ENCODE measurements around the gene NCOR2. TPM values are rescaled to one million over a fixed set of nuclear protein-coding genes. Genes with fewer than 3 reads are reported as not detected.

Gene NCOR2
- total and polyA plus RNA-seq, 2 donors (not counting 3 experiments of a cell fraction or from before 2014, with no cell fraction given): 26.5 to 241 TPM

DNA sequence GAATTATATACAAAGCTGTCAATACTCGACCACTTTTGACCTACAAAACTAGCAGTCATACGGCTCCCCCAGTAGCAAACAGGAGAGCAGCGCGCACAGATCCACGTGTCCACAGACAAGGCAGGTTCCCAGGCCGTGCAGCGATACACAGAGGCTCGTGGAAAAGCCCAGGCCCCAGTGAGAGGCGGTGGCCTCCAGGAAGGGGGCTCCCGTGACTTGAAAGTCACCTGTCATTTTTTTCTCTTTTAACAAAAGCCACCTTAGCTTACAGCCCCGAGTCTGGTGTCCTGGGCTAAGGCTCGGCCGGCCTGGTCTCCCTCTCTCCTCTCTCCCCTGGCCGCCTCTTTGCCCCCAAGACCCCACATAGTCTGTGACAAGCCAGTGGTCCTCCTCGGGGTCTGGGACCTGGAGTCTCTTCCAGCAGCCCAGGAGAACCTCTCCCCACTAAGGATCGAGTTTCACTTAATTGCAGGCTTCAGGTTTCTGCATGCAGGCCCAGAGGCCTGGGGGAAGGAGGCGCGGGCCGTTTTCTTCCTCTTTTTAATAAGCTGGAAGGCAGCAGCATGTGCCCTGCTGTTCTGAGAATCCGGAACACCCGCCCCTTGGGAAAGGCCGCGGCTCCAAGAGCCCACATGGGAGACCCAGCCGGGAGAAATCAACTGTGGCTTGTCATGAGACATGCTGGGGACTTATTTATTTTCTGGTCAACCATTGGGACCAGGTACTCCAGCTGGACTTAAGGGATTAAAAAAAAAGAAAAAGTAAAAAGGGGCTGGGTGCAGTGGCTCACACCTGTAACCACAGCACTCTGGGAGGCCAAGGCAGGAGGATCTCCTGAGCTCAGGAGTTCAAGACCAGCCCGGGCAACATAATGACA, 15.9 kb downstream of the NCOR2 start:
- H4K20me1 ChIP-seq (replicated peaks; ENCODE audit: control insufficient read depth, extremely low read depth, insufficient read depth, low read length): no peaks in the 10 kb centered on the region
- DNase-seq (ENCODE audit: low read depth, low spot score): no peak
- H3K79me2 ChIP-seq (ENCODE audit: control insufficient read depth, insufficient read depth, low read length): peaks cover 85% of the 10 kb centered on the region
- CTCF ChIA-PET: interaction anchor here (1.0 to 2.8 kb wide), 10 partner anchors 11 to 498 kb away, joined by 3 to 13 read pairs (median 4); no protein-coding TSS in a partner anchor
- H2AFZ ChIP-seq (ENCODE audit: low read depth, low read length): no peak overlapping the region
- H3K9me3 ChIP-seq (replicated peaks; ENCODE audit: control insufficient read depth, insufficient read depth, low read length): no peaks in the 10 kb centered on the region
- H3K4me1 ChIP-seq (ENCODE audit: control insufficient read depth, extremely low read depth, insufficient read depth, low read length): peaks cover 32% of the 10 kb centered on the region
- POLR2A ChIA-PET: no interaction called here
- no peaks in the 10 kb centered on the region for H3K36me3 ChIP-seq (ENCODE audit: control insufficient read depth in 2 of 2, extremely low read depth in 1 of 2, insufficient read depth in 2 of 2, low read length in 2 of 2)
- no peak overlapping the region for H3K4me2 ChIP-seq (ENCODE audit: insufficient read depth, low read length)
- intact Hi-C loops (cut with micrococcal nuclease): no loop called here
- H3K27me3 ChIP-seq (ENCODE audit: control insufficient read depth in 2 of 2, insufficient read depth in 2 of 2, low read length in 2 of 2): no peaks in the 10 kb centered on the region
- no TSS peak for BruUV-seq (replicated peaks)
- H3K9ac ChIP-seq (replicated peaks; ENCODE audit: extremely low read depth, insufficient read depth, low read length): no peak overlapping the region
- no peak overlapping the region for H3K4me3 ChIP-seq (replicated peaks in 1 of 3; ENCODE audit: insufficient read depth in 1 of 3, low read depth in 1 of 3, low read length in 3 of 3)
- no peak overlapping the region for H3K27ac ChIP-seq (ENCODE audit: insufficient read depth, low read depth, low read length)
- no peaks in the 10 kb centered on the region for H3K9me1 ChIP-seq (replicated peaks; ENCODE audit: control insufficient read depth, extremely low read depth, insufficient read depth, low read length)
- dilution Hi-C loops (cut with MboI; ENCODE audit: extremely low pct_ligation_motif_present, low sequenced_read_pairs): loop anchor here (25.0 kb wide), 1 partner anchor 136 kb away; no protein-coding TSS in a partner anchor
- no peak for TF ChIP-seq POLR2AphosphoS5 (IDR thresholded peaks at IDR 0.05; ENCODE audit: insufficient read depth, low read depth, low read length)
- TF ChIP-seq GATA2 (IDR thresholded peaks at IDR 0.05; ENCODE audit: insufficient read depth, insufficient read length, low read depth, low read length): no peak
- TF ChIP-seq JUN (IDR thresholded peaks at IDR 0.05; ENCODE audit: borderline replicate concordance, insufficient read depth, insufficient read length, low read depth): no peak
- TF ChIP-seq, protein P1, sequence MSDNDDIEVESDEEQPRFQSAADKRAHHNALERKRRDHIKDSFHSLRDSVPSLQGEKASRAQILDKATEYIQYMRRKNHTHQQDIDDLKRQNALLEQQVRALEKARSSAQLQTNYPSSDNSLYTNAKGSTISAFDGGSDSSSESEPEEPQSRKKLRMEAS (IDR thresholded peaks at IDR 0.05; ENCODE audit: insufficient read depth, insufficient read length): no peak
- no peak for TF ChIP-seq MYC (IDR thresholded peaks at IDR 0.05; ENCODE audit: low read depth, low read length)
- TF ChIP-seq POLR2A (IDR thresholded peaks at IDR 0.05; ENCODE audit: low read depth, low read length): no peak
- no peak for TF ChIP-seq EZH2 (IDR thresholded peaks at IDR 0.05; ENCODE audit: borderline replicate concordance, low read depth, low read length, severe bottlenecking)
- no peak for TF ChIP-seq FOS (IDR thresholded peaks at IDR 0.05; ENCODE audit: borderline replicate concordance, insufficient read depth, low read length)
- TF ChIP-seq, protein P2, sequence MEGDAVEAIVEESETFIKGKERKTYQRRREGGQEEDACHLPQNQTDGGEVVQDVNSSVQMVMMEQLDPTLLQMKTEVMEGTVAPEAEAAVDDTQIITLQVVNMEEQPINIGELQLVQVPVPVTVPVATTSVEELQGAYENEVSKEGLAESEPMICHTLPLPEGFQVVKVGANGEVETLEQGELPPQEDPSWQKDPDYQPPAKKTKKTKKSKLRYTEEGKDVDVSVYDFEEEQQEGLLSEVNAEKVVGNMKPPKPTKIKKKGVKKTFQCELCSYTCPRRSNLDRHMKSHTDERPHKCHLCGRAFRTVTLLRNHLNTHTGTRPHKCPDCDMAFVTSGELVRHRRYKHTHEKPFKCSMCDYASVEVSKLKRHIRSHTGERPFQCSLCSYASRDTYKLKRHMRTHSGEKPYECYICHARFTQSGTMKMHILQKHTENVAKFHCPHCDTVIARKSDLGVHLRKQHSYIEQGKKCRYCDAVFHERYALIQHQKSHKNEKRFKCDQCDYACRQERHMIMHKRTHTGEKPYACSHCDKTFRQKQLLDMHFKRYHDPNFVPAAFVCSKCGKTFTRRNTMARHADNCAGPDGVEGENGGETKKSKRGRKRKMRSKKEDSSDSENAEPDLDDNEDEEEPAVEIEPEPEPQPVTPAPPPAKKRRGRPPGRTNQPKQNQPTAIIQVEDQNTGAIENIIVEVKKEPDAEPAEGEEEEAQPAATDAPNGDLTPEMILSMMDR (IDR thresholded peaks at IDR 0.05; ENCODE audit: extremely low read depth in 1 of 2, insufficient read depth in 1 of 2, low read depth in 1 of 2, low read length in 2 of 2): no peak
- FAIRE-seq: peak; percentile 48
